HEK293T (cell line): ENCODE measurements around the gene RASSF10.

Experiments used
- CTCF ChIA-PET: fragments of 350-600 bp; formaldehyde crosslinking; extraction: SDS; loops from one replicate; lab custom pipeline; 2021; ENCODE audit warnings: antibody characterized with exemption, inconsistent platforms; lab: Yijun Ruan, JAX
- POLR2A ChIA-PET: fragments of 350-600 bp; formaldehyde crosslinking; extraction: SDS; loops from one replicate; lab custom pipeline; 2020; ENCODE audit warnings: antibody characterized with exemption, inconsistent platforms; lab: Yijun Ruan, JAX
- DNase-seq: peaks from one replicate; pipeline ENCODE4 v3.0.0; 2012; ENCODE audit warnings: mixed read lengths; ENCODE audit errors: extremely low spot score
- ARNT ChIP-seq: fragments of 450-650 bp; IDR thresholded peaks from 2 replicates; pipeline ENCODE4 v1.6.1; 2017; ENCODE audit warnings: mild to moderate bottlenecking
- BHLHE40 ChIP-seq: fragments of 450-650 bp; IDR thresholded peaks from 2 replicates; pipeline ENCODE4 v1.6.1; 2016; ENCODE audit warnings: mild to moderate bottlenecking, moderate library complexity, borderline replicate concordance
- CTBP1 ChIP-seq: fragments of 450-650 bp; IDR thresholded peaks from 2 replicates; pipeline ENCODE4 v1.6.1; 2016; ENCODE audit warnings: borderline replicate concordance
- ELF4 ChIP-seq: fragments of 450-650 bp; IDR thresholded peaks from 2 replicates; pipeline ENCODE4 v1.6.1; 2017; ENCODE audit warnings: antibody characterized with exemption
- FOXA1 ChIP-seq: fragments of 450-650 bp; IDR thresholded peaks from 2 replicates; pipeline ENCODE4 v1.6.1; 2016; ENCODE audit warnings: mild to moderate bottlenecking
- FOXK2 ChIP-seq: fragments of 450-650 bp; IDR thresholded peaks from 2 replicates; pipeline ENCODE4 v1.6.1; 2016; ENCODE audit warnings: mild to moderate bottlenecking
- FOXM1 ChIP-seq: fragments of 450-650 bp; IDR thresholded peaks from 2 replicates; pipeline ENCODE4 v1.6.1; 2017; ENCODE audit warnings: mild to moderate bottlenecking, borderline replicate concordance
- HDGF ChIP-seq: fragments of 450-650 bp; IDR thresholded peaks from 2 replicates; pipeline ENCODE4 v1.6.1; 2017; ENCODE audit warnings: antibody characterized with exemption, borderline replicate concordance
- L3MBTL2 ChIP-seq: fragments of 450-650 bp; conservative IDR thresholded peaks from 2 replicates; pipeline ENCODE4 v1.6.1; 2016; ENCODE audit warnings: mild to moderate bottlenecking
- LEF1 ChIP-seq: fragments of 450-650 bp; IDR thresholded peaks from 2 replicates; pipeline ENCODE4 v1.6.1; 2017; ENCODE audit warnings: mild to moderate bottlenecking, borderline replicate concordance
- NFRKB ChIP-seq: fragments of 450-650 bp; IDR thresholded peaks from 2 replicates; pipeline ENCODE4 v1.6.1; 2016; ENCODE audit warnings: mild to moderate bottlenecking, moderate library complexity
- SP1 ChIP-seq: fragments of 450-650 bp; IDR thresholded peaks from 2 replicates; pipeline ENCODE4 v1.6.1; 2017
- SUZ12 ChIP-seq: fragments of 450-650 bp; IDR thresholded peaks from 2 replicates; pipeline ENCODE4 v1.6.1; 2016; ENCODE audit warnings: mild to moderate bottlenecking
- TARDBP ChIP-seq: fragments of 450-650 bp; IDR thresholded peaks from 2 replicates; pipeline ENCODE4 v1.6.1; 2016
- ZNF384 ChIP-seq: fragments of 450-650 bp; IDR thresholded peaks from 2 replicates; pipeline ENCODE4 v1.6.1; 2016
- TF ChIP-seq, protein P1 (sequence below): fragments of 450-650 bp; IDR thresholded peaks from 2 replicates; pipeline ENCODE4 v1.6.1; 2016

RASSF10 gene

DNA sequence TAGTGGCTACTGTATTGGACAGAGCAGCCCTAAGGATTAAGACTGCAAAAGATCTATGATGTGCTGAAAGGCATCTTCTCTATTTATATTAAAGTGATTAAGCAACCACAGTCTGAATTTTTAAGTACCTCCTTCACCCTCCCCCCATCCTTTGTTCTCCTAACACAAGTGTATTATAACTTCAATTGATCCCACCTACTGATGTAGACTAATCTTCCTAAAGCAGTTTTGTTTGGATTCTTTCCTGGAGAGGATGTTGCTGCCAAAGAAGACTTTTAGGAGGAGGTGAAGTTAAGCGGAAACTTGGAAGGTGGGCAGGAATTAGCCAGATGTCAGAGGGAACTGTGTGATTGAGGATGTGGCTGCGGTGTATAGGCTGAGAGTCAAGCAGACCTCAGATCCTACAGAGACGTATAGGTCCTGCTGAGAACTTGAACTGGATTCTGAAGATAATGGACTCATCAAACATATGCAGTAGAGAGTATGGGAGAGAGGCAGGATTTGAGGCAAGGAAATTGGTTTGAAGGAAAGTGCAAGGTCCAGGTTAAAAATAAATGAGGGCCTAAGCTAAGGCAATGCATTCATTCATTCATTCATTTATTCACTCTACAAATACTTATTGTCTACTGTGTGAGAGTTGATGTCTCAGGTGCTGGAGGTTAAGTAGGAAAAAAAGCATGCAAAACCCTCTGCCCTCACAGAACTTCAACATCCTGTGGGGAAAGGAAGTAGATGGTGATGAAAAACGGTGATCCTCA lies 5.2 kb upstream of the RASSF10 start:
- no peak for DNase-seq
- TF ChIP-seq FOXA1: no peak
- no peak for TF ChIP-seq CTBP1
- no peak for TF ChIP-seq NFRKB
- TF ChIP-seq TARDBP: no peak
- TF ChIP-seq FOXM1: no peak
- TF ChIP-seq ELF4: no peak
- TF ChIP-seq ARNT: no peak
- no peak for TF ChIP-seq SP1
- TF ChIP-seq FOXK2: no peak
- TF ChIP-seq, protein P1, sequence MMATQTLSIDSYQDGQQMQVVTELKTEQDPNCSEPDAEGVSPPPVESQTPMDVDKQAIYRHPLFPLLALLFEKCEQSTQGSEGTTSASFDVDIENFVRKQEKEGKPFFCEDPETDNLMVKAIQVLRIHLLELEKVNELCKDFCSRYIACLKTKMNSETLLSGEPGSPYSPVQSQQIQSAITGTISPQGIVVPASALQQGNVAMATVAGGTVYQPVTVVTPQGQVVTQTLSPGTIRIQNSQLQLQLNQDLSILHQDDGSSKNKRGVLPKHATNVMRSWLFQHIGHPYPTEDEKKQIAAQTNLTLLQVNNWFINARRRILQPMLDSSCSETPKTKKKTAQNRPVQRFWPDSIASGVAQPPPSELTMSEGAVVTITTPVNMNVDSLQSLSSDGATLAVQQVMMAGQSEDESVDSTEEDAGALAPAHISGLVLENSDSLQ: no peak
- POLR2A ChIA-PET: no interaction called here
- CTCF ChIA-PET: interaction anchor here (0.6 kb wide), 1 partner anchor 18 kb away, joined by 3 read pairs; no protein-coding TSS in a partner anchor

DNA sequence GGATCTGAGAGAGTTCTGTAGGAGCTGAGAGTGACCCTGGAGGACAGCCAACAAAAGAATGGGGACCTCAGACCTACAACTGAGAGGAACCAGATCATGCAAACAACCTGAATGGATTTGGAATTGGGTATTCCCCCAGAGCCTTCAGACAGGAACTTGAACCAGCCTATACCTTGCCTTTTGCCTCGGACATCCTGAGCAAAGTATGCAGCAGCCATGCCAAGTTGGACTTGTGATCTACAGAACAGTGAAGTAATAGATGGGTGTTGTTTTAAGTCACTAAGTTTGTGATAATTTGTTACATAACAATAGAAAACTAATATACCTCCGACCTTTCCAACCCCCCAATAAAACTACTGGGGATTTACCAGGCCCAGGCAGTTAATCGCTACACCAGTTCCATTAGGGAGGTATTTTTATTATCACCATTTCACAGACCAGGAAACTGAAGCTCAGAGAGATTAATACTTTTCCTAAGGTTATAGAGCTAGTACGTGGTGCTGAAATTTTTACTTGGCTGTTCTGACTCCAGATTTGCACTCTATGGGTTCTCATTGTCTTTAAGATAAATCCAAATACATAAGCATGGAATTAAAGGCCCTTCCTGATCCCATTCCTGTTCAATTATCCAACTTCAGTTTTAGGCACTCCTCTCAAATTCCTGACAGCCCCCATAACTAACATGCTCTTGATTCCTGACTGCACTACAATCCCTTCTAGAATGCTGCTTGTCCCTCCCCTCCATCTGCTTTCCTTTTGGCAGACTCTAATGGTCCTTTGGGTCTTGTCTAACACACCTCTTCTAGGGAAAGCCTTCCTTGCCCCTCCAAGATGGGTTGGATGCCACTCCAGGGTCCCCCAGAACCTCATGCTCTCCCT lies 1.7 kb upstream of the RASSF10 start:
- DNase-seq: no peak
- no peak for TF ChIP-seq CTBP1
- no peak for TF ChIP-seq ELF4
- TF ChIP-seq FOXK2: no peak
- no peak for TF ChIP-seq NFRKB
- no peak for TF ChIP-seq BHLHE40
- TF ChIP-seq ARNT: no peak
- TF ChIP-seq HDGF: no peak
- TF ChIP-seq ZNF384: no peak
- no peak for TF ChIP-seq L3MBTL2
- no peak for TF ChIP-seq SUZ12
- no peak for TF ChIP-seq LEF1
- TF ChIP-seq, protein P1: no peak
- TF ChIP-seq FOXM1: no peak
- no peak for TF ChIP-seq FOXA1
- no peak for TF ChIP-seq TARDBP
- ChIA-PET CTCF (no interaction called here), POLR2A (no interaction called here)

DNA sequence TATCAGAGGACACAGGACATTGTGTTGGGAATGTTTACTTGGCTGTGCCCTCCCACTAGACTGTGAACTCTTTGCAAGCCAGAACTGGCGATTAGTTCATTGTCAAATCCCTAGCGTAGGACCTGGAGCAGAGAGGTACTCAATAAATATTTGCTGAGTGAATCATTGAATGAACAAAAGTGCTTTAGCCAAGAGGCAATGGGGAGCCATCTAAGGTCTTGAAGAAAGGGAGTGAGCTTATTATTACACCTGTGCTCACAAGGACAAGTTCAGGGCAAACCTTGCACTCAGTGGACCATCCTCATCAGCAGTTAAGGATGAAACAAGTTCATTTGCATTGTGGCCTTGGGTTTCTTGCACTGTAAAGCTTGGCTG lies 1.1 kb upstream of the RASSF10 start:
- DNase-seq: no peak
- TF ChIP-seq BHLHE40 (no peak), ARNT (no peak), L3MBTL2 (no peak), FOXK2 (no peak), SP1 (no peak), ZNF384 (no peak), NFRKB (no peak), HDGF (no peak), FOXM1 (no peak), SUZ12 (no peak), LEF1 (no peak), FOXA1 (no peak)
- TF ChIP-seq, protein P1: no peak
- POLR2A ChIA-PET: no interaction called here
- CTCF ChIA-PET: no interaction called here

DNA sequence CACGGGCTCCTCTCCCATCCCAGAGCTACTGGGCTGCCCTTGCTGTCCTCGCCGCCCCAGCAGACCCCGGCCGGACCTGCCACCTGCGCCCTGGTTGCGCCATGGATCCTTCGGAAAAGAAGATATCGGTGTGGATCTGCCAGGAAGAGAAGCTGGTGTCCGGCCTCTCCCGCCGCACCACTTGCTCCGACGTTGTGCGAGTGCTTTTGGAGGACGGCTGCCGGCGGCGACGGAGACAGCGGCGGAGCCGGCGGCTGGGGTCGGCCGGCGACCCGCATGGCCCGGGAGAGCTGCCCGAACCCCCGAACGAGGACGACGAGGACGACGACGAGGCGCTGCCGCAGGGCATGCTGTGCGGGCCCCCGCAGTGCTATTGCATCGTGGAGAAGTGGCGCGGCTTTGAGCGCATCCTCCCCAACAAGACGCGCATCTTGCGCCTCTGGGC lies 382 bp downstream of the RASSF10 start:
- ChIA-PET CTCF (no interaction called here), POLR2A (no interaction called here)
- TF ChIP-seq BHLHE40: no peak
- TF ChIP-seq FOXM1: no peak
- no peak for TF ChIP-seq L3MBTL2
- no peak for TF ChIP-seq LEF1
- TF ChIP-seq ELF4: no peak
- TF ChIP-seq SUZ12: no peak
- no peak for TF ChIP-seq ZNF384
- no peak for TF ChIP-seq FOXA1
- no peak for TF ChIP-seq HDGF
- TF ChIP-seq, protein P1: no peak
- DNase-seq: no peak

DNA sequence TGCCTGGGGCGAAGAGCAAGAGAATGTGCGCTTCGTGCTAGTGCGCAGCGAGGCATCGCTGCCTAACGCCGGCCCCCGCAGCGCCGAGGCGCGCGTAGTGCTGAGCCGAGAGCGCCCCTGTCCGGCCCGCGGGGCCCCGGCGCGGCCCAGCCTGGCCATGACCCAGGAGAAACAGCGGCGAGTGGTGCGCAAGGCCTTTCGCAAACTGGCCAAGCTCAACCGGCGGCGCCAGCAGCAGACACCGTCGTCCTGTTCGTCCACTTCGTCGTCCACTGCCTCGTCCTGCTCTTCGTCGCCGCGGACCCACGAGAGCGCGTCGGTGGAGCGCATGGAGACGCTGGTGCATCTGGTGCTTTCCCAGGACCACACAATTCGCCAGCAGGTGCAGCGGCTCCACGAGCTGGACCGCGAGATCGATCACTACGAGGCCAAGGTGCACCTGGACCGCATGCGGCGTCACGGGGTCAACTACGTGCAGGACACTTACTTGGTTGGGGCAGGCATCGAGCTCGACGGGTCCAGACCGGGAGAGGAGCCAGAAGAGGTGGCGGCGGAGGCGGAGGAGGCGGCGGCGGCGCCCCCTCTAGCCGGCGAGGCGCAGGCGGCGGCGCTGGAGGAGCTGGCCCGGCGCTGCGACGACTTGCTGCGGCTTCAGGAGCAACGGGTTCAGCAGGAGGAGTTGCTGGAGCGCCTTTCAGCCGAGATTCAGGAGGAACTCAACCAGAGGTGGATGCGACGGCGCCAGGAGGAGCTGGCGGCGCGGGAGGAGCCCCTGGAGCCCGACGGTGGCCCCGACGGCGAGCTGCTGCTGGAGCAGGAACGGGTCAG lies 1.0 kb downstream of the RASSF10 start:
- TF ChIP-seq ELF4 (no peak), LEF1 (no peak), ZNF384 (no peak)
- POLR2A ChIA-PET: no interaction called here
- CTCF ChIA-PET: no interaction called here
- no peak for DNase-seq
